GM21786 (cell line): ENCODE data around the gene SNX30.

Experiments
- ATAC-seq: cut with Tn5 transposase; IDR thresholded peaks from one replicate; pipeline ENCODE4 v1.9.1; 2021; ENCODE audit not compliant: unreplicated experiment

The SNX30 gene

GRCh38 chr9:112751056-112751795 is 666 bp downstream of the SNX30 start:
- ATAC-seq, result peak; percentile 42

DNA sequence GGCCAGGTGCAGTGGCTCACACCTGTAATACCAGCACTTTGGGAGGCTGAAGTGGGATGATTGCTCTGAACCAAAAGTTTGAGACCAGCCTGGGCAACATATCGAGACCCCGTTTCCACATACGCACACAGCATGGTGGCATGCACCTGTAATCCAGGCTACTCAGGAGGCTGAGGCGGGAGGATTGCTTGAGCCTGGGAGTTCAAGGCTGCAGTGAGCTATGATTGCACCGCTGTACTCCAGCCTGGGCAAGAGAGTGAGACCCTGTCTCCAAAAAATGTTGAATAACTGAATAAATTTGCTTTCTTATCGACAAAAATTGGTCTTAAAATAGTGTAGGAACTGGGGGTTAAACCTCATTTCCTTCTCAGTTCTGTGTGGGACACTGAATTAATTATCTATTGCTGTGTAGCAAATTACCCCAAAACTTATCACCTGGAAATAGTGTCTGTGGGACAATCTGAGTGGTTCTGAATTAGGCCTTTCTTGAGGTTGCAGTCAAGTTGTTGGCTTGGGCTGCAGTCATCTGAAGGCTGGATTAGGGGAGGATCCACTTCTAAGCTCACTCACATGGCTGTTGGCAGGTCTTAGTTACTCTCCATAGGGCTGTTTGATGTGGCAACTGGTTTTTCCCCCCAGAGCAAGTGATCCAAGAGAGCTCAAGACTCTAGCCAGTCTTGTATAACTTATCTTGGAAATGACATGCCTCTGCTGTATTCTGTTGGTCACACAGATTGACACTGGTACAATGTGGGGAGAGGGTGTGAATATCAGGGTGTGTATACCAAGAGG is 2.0 kb downstream of the SNX30 start:
- ATAC-seq, result no peak

- ATAC-seq, result no peak
Measured at GRCh38 chr9:112753725-112754124, 3.2 kb downstream of the SNX30 start.

- ATAC-seq, result no peak
Measured at GRCh38 chr9:112754578-112754977, 4.0 kb downstream of the SNX30 start.

GRCh38 chr9:112755016-112755427 is 4.5 kb downstream of the SNX30 start:
- ATAC-seq, result no peak

- no peak for ATAC-seq
Measured at GRCh38 chr9:112755675-112756074, 5.1 kb downstream of the SNX30 start.

GRCh38 chr9:112757282-112757883 is 6.8 kb downstream of the SNX30 start:
- ATAC-seq, result no peak

DNA sequence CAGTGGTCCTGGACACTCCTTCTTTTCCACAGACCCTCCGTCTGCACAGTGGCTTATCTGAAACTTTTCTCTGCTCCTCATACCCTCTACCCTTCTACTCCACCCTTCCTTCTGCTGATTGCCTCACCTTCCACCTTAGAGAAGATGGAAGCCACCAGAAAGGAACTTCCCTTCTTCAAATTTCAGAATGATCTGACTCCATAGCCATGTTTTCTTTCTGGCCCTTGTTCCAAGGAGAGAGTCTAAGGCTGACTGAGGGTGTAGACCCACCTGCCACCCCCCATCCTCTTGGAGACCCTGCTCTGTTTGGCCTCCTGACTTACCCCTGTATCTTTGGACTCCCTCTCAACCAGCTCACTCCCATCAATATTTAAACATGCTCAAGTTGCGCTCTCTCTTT is 7.4 kb downstream of the SNX30 start:
- no peak for ATAC-seq

- no peak for ATAC-seq
Measured at GRCh38 chr9:112760821-112761220, 10.3 kb downstream of the SNX30 start.

DNA sequence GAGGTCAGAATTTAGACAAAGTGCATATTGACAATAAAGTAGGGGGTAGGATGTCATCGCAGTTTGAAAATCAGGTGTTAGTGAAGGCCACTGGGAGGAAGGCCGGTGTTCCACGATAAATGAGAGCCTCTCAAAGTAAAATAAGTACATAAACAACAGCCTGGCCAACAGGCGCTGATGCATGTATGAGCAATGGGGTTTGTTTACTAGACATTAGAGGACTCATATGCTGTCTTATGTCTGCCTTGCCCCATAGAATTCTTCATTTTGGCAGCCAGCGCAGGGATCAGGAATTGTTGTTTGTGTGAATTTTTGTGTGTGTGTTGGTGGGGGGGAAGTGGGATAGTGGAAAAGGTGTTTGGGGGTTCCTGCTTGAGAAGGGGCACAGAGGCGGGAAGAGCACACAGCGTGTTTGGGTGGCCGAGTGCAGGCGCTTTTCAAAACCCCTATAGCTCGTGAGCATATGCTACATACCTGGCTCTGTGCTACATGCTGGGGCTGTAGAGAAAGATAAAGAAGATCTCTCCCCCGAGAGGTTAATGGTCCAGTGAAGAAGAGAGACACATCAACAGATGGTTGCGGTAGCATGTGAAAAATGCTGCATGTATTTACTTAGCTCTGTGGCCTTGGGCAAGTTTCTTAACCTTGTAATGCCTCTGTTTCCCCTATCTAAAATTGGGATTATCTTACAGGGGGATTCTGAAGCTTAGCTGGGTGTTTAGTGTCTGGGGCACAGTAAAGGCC is 11.5 kb downstream of the SNX30 start:
- ATAC-seq, result no peak

GRCh38 chr9:112762726-112763518 is 12.4 kb downstream of the SNX30 start:
- ATAC-seq, result no peak

DNA sequence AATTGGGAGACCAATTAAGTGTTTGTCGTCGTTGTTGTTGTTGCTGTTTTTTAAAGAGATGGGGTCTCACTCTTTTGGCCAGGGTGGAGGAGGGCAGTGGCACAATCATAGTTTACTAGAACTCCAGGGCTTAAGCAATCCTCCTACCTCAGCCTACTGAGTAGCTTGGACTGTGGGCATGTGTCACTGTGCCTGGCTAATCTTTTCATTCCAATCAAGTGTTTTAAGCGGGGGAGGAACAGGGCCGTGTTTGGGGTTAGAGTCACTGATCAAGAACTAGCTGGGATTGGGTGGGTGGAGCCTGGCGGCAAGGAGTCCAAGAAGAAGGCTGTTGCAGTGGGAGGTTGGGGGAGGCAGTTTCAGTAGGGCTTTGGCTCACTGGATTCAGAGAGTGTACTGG is 13.8 kb downstream of the SNX30 start:
- no peak for ATAC-seq

- ATAC-seq, result no peak
Measured at GRCh38 chr9:112764837-112765236, 14.3 kb downstream of the SNX30 start.

DNA sequence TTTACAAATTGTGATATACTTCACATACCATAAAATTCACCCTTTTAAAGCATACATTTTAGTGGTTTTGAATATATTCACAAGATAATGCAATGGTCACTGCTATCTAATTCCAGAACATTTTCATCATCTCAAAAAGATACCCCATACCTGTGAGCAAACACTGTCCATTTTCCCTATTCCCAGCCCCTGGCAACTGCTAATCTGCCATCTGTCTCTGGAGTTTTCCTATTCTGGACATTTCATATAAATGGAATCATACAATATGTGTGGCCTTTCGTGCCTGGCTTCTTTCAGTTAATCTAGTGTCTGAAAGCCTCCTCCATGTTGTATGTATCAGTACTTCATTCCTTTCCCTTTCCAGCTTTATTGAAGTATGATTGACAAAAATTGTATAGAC is 14.7 kb downstream of the SNX30 start:
- ATAC-seq, result no peak

DNA sequence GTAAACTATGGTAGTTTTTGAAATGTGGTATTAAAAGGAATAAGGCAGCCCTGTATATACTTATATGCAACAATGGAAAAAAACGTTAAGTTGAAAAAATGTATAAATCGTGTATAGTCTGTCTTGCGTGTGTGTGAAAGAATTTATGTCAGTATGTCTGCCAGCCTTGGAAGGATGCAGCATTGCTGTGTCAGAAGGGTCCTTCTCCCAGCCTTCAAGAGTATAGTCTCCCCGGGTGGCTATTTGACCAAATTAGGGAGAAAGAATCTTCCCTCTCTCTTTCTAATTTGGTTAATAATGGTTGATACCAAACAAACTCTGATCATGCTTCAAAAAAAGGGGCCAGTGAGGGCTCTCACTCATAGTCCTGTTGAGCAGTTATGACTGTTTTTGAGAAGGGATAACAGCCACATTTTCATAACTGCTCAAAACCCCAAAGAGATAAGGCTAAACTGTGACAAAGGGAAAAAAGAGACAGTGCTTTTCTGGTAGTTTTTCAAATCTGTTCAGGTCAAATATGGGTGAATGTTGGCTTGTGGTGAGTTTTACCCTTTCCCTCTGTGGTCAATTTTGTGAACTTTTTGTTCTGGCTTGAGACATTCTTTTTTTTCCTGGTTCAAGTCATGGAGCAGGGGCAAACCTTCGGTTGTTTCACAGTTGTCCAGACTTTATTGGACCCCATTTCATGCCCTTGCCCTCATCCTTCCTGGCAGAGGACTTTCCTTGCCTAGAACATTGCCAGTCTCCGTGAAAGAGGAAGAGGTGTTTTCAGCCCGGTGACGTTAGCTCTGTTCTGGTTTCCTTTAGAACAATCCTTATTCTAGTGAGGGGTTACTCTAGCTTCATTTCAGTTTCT is 21.0 kb downstream of the SNX30 start:
- ATAC-seq, result no peak

DNA sequence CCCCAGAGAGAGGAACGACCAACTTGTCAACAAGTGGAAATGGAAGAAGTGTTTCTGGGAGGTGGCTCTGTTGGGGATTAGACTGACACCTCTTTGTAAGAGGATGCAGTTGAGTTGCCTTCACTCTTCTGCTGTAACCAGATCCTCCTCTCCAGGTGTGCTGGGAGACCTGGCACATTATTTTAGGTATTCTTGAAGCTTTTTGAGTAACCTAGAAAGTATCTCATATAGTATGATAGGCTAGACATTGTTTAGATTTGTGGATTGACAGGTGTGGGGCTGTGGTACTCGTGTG is 21.6 kb downstream of the SNX30 start:
- no peak for ATAC-seq

DNA sequence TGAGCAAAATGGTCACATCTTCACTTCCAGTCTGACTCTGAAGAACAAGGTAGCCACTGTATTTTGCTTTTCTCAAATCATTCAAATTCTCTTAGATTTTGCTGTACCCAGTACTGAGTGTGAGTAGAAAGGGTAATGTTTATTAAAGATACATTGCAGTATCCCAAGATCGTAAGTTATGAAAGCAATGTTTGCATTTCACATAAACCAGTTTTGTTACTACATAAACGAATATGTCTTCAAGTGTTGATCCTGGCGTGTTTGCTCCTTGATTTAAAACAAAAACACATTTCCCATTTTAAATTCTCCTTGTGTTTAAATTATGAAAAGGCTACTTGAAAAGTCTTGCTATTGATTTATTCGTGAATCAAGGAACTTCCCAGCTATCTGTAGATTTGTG is 22.0 kb downstream of the SNX30 start:
- no peak for ATAC-seq

DNA sequence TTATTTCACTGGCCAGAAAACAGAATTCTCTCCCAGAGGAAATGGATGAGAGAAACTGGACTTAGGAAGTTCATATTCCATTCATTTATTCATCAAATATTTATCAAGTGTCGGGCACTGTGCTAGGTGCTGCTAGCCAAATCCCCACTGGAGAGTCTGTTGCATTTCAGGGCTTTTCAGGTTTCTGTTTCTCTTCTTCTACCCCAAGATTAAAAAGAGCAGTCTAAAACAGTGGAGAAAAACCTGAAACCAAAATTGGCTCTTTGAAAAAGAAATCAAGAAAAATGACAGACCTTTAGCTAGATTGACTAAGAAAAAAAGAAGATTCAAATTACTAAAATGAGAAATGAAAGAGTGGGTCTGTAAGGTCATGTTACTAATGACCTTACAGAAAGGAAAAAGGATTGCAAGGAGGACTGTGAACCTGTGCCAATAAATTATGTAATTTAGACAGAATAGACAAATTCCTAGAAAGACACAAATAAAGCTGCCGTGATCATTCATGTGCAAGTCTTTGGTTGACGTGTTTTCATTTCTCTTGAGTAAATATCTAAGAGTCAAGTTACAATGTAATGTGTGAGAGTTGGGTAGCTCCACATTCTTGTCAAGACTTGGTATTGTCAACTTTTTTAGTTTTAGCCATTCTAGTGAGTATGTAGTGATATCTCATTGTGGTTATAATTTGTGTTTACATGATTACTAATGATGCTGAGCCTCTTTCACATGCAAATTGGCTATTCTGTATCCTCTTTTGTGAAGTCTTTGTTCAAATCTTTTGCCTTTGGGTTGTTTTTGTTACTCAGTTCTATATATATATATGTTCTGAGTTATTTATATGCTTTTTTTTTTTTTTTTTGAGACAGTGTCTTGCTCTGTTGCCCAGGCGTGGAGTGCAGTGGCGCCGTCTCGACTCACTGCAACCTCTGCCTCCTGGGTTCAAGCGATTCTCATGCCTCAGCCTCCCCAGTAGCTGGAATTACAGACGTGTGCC is 23.7 kb downstream of the SNX30 start:
- ATAC-seq, result peak; percentile 41

- ATAC-seq, result no peak
Measured at GRCh38 chr9:112777914-112778313, 27.4 kb downstream of the SNX30 start.
